ENCODE measurements around the gene OR4N2. TPM values are rescaled to one million over a fixed set of nuclear protein-coding genes. Genes with fewer than 3 reads are reported as not detected.
"Not testable (repeated sequence)": the region's sequence is repeated elsewhere in the genome, so short reads cannot be mapped to it uniquely, and the experiment has no call there.

OR4N2 gene
- polyA plus RNA-seq (2013, experiment 1 of 2), result not detected
- not detected for polyA plus RNA-seq (2013, experiment 2 of 2)

- peaks cover 83% of the 10 kb centered on the region for H3K9me3 ChIP-seq (ENCODE audit: control insufficient read depth, low read length)
- no CpG with 5 or more reads among the region's 1 CpG for WGBS, 2 experiments (ENCODE audit: insufficient coverage in 2 of 2)
- H3K36me3 ChIP-seq (ENCODE audit: control insufficient read depth, insufficient read depth, low read length); H3K4me3 ChIP-seq (ENCODE audit: extremely low read depth, insufficient read depth, low read length, poor library complexity, severe bottlenecking); H3K27ac ChIP-seq (ENCODE audit: low read depth, low read length, severe bottlenecking); H3K4me1 ChIP-seq (ENCODE audit: control insufficient read depth, insufficient read depth, low read length, poor library complexity, severe bottlenecking): not testable (repeated sequence)
Observed at GRCh38 chr14:19803470-19803869, at the start of gene OR4N2. Gene OR4N2, plus strand, starts transcription at chr14:19803770. Its CDS starts 23,679 bp downstream, at chr14:19827449.

- H3K27ac ChIP-seq (ENCODE audit: low read depth, low read length, severe bottlenecking), result no peak overlapping the region
- no peaks in the 10 kb centered on the region for H3K4me1 ChIP-seq (ENCODE audit: control insufficient read depth, insufficient read depth, low read length, poor library complexity, severe bottlenecking)
- H3K9me3 ChIP-seq (ENCODE audit: control insufficient read depth, low read length), result peaks cover 38% of the 10 kb centered on the region
- H3K4me3 ChIP-seq (ENCODE audit: extremely low read depth, insufficient read depth, low read length, poor library complexity, severe bottlenecking), result no peak overlapping the region
- H3K36me3 ChIP-seq (ENCODE audit: control insufficient read depth, insufficient read depth, low read length), result no peaks in the 10 kb centered on the region
- no CpG with 5 or more reads among the region's 2 CpGs for WGBS, 2 experiments (ENCODE audit: insufficient coverage in 2 of 2)
Observed at GRCh38 chr14:19754172-19754571, 49.4 kb upstream of the OR4N2 start.

GRCh38 chr14:19771491-19771890 is 32.1 kb upstream of the OR4N2 start:
- H3K36me3 ChIP-seq (ENCODE audit: control insufficient read depth, insufficient read depth, low read length); H3K4me1 ChIP-seq (ENCODE audit: control insufficient read depth, insufficient read depth, low read length, poor library complexity, severe bottlenecking); H3K27ac ChIP-seq (ENCODE audit: low read depth, low read length, severe bottlenecking); H3K4me3 ChIP-seq (ENCODE audit: extremely low read depth, insufficient read depth, low read length, poor library complexity, severe bottlenecking): not testable (repeated sequence)
- peaks cover 62% of the 10 kb centered on the region for H3K9me3 ChIP-seq (ENCODE audit: control insufficient read depth, low read length)
- 40 to 55% methylated on average over 2 to 3 of the region's 3 CpGs for WGBS, 2 experiments (ENCODE audit: insufficient coverage in 2 of 2)

GRCh38 chr14:19771895-19772430 is 31.6 kb upstream of the OR4N2 start:
- Histone ChIP-seq H3K27ac (ENCODE audit: low read depth, low read length, severe bottlenecking) (no peak overlapping the region), H3K9me3 (ENCODE audit: control insufficient read depth, low read length) (peaks cover 60% of the 10 kb centered on the region), H3K4me3 (ENCODE audit: extremely low read depth, insufficient read depth, low read length, poor library complexity, severe bottlenecking) (no peak overlapping the region), H3K4me1 (ENCODE audit: control insufficient read depth, insufficient read depth, low read length, poor library complexity, severe bottlenecking) (no peaks in the 10 kb centered on the region), H3K36me3 (ENCODE audit: control insufficient read depth, insufficient read depth, low read length) (no peaks in the 10 kb centered on the region)
- 83 to 86% methylated on average over 1 of the region's 1 CpG for WGBS, 2 experiments (ENCODE audit: insufficient coverage in 2 of 2)

- not testable (repeated sequence) for H3K27ac ChIP-seq (ENCODE audit: low read depth, low read length, severe bottlenecking); H3K4me3 ChIP-seq (ENCODE audit: extremely low read depth, insufficient read depth, low read length, poor library complexity, severe bottlenecking); H3K4me1 ChIP-seq (ENCODE audit: control insufficient read depth, insufficient read depth, low read length, poor library complexity, severe bottlenecking); H3K36me3 ChIP-seq (ENCODE audit: control insufficient read depth, insufficient read depth, low read length)
- WGBS, 2 experiments (ENCODE audit: insufficient coverage in 2 of 2), result no CpG with 5 or more reads among the region's 2 CpGs
- H3K9me3 ChIP-seq (ENCODE audit: control insufficient read depth, low read length), result peaks cover 57% of the 10 kb centered on the region
Observed at GRCh38 chr14:19772454-19772853, 31.1 kb upstream of the OR4N2 start.

GRCh38 chr14:19773204-19773603 is 30.4 kb upstream of the OR4N2 start, which contains the start of gene OR4M1:
Gene OR4M1, plus strand, starts transcription at chr14:19773504. Its CDS starts 6,819 bp downstream, at chr14:19780323.
- not testable (repeated sequence) for H3K36me3 ChIP-seq (ENCODE audit: control insufficient read depth, insufficient read depth, low read length); H3K4me3 ChIP-seq (ENCODE audit: extremely low read depth, insufficient read depth, low read length, poor library complexity, severe bottlenecking); H3K27ac ChIP-seq (ENCODE audit: low read depth, low read length, severe bottlenecking); H3K4me1 ChIP-seq (ENCODE audit: control insufficient read depth, insufficient read depth, low read length, poor library complexity, severe bottlenecking)
- peaks cover 58% of the 10 kb centered on the region for H3K9me3 ChIP-seq (ENCODE audit: control insufficient read depth, low read length)
- no CpG with 5 or more reads among the region's 1 CpG for WGBS, 2 experiments (ENCODE audit: insufficient coverage in 2 of 2)

- H3K27ac ChIP-seq (ENCODE audit: low read depth, low read length, severe bottlenecking), result no peak overlapping the region
- no peaks in the 10 kb centered on the region for H3K4me1 ChIP-seq (ENCODE audit: control insufficient read depth, insufficient read depth, low read length, poor library complexity, severe bottlenecking)
- WGBS, 2 experiments (ENCODE audit: insufficient coverage in 2 of 2), result no CpG with 5 or more reads among the region's 1 CpG
- peaks cover 66% of the 10 kb centered on the region for H3K9me3 ChIP-seq (ENCODE audit: control insufficient read depth, low read length)
- no peaks in the 10 kb centered on the region for H3K36me3 ChIP-seq (ENCODE audit: control insufficient read depth, insufficient read depth, low read length)
- no peak overlapping the region for H3K4me3 ChIP-seq (ENCODE audit: extremely low read depth, insufficient read depth, low read length, poor library complexity, severe bottlenecking)
Observed at GRCh38 chr14:19775587-19775986, 28.0 kb upstream of the OR4N2 start.

GRCh38 chr14:19785848-19786247 is 17.7 kb upstream of the OR4N2 start:
- H3K4me1 ChIP-seq (ENCODE audit: control insufficient read depth, insufficient read depth, low read length, poor library complexity, severe bottlenecking); H3K27ac ChIP-seq (ENCODE audit: low read depth, low read length, severe bottlenecking); H3K4me3 ChIP-seq (ENCODE audit: extremely low read depth, insufficient read depth, low read length, poor library complexity, severe bottlenecking); H3K36me3 ChIP-seq (ENCODE audit: control insufficient read depth, insufficient read depth, low read length): not testable (repeated sequence)
- H3K9me3 ChIP-seq (ENCODE audit: control insufficient read depth, low read length), result peaks cover 63% of the 10 kb centered on the region
- 71 to 72% methylated on average over 15 to 16 of the region's 16 CpGs for whole genome bisulfite sequencing, 2 experiments (ENCODE audit: insufficient coverage in 2 of 2)

- H3K4me1 ChIP-seq (ENCODE audit: control insufficient read depth, insufficient read depth, low read length, poor library complexity, severe bottlenecking); H3K36me3 ChIP-seq (ENCODE audit: control insufficient read depth, insufficient read depth, low read length); H3K4me3 ChIP-seq (ENCODE audit: extremely low read depth, insufficient read depth, low read length, poor library complexity, severe bottlenecking); H3K27ac ChIP-seq (ENCODE audit: low read depth, low read length, severe bottlenecking): not testable (repeated sequence)
- WGBS, 2 experiments (ENCODE audit: insufficient coverage in 2 of 2), result 46 to 83% methylated on average over 2 to 3 of the region's 6 CpGs
- peaks cover 56% of the 10 kb centered on the region for H3K9me3 ChIP-seq (ENCODE audit: control insufficient read depth, low read length)
Observed at GRCh38 chr14:19787318-19787717, 16.3 kb upstream of the OR4N2 start.

GRCh38 chr14:19788150-19788549 is 15.4 kb upstream of the OR4N2 start:
- H3K4me3 ChIP-seq (ENCODE audit: extremely low read depth, insufficient read depth, low read length, poor library complexity, severe bottlenecking); H3K36me3 ChIP-seq (ENCODE audit: control insufficient read depth, insufficient read depth, low read length); H3K27ac ChIP-seq (ENCODE audit: low read depth, low read length, severe bottlenecking); H3K4me1 ChIP-seq (ENCODE audit: control insufficient read depth, insufficient read depth, low read length, poor library complexity, severe bottlenecking): not testable (repeated sequence)
- WGBS, 2 experiments (ENCODE audit: insufficient coverage in 2 of 2), result 65 to 66% methylated on average over 7 of the region's 7 CpGs
- peaks cover 49% of the 10 kb centered on the region for H3K9me3 ChIP-seq (ENCODE audit: control insufficient read depth, low read length)

- not testable (repeated sequence) for H3K4me3 ChIP-seq (ENCODE audit: extremely low read depth, insufficient read depth, low read length, poor library complexity, severe bottlenecking)
Observed at GRCh38 chr14:19796520-19797108, 7.0 kb upstream of the OR4N2 start.

More at GRCh38 chr14:19796520-19797108, 7.0 kb upstream of the OR4N2 start:
- not testable (repeated sequence) for H3K4me1 ChIP-seq (ENCODE audit: control insufficient read depth, insufficient read depth, low read length, poor library complexity, severe bottlenecking); H3K27ac ChIP-seq (ENCODE audit: low read depth, low read length, severe bottlenecking); H3K36me3 ChIP-seq (ENCODE audit: control insufficient read depth, insufficient read depth, low read length)
- peaks cover 56% of the 10 kb centered on the region for H3K9me3 ChIP-seq (ENCODE audit: control insufficient read depth, low read length)
- 64 to 78% methylated on average over 7 of the region's 10 CpGs for WGBS, 2 experiments (ENCODE audit: insufficient coverage in 2 of 2)

Data from mesodermal cell (in vitro differentiated cells).